CD4-positive, alpha-beta T cell (primary cell): Measurements from ENCODE around the gene CCDC87. TPM values are rescaled to one million over a fixed set of nuclear protein-coding genes. Genes with fewer than 3 reads are reported as not detected.

Experiments used
- total RNA-seq, 174 experiments: library from RNA in 2 of 174; stranded (reverse) in 2 of 174; gene quantifications; one replicate each; pipeline ENCODE4 v1.2.3 and lab custom pipeline; 2021 to 2026

Gene CCDC87
- total RNA-seq, 2 experiments from 2014 or later, result 0.22 to 0.25 TPM

Other genes with a start within 250 kb of the CCDC87 start
- gene BRMS1, start 248.0 kb downstream of the CCDC87 start, total RNA-seq, result 10 to 100 TPM; 52.7 to 58.4 TPM
- 1 to 10 TPM; 1.9 to 2.0 TPM for gene B4GAT1, start 245.4 kb downstream of the CCDC87 start, total RNA-seq
- 1 to 10 TPM; 9.7 TPM for gene SLC29A2, start 221.3 kb downstream of the CCDC87 start, total RNA-seq
- gene NPAS4, start 172.0 kb downstream of the CCDC87 start, total RNA-seq, result not detected
- 10 to 100 TPM; 17.7 to 21.0 TPM for gene MRPL11, start 154.2 kb downstream of the CCDC87 start, total RNA-seq
- gene PELI3, start 126.2 kb downstream of the CCDC87 start, total RNA-seq, result 10 to 100 TPM; 20.7 to 23.8 TPM
- gene DPP3, start 112.6 kb downstream of the CCDC87 start, total RNA-seq, result 10 to 100 TPM; 16.9 to 17.7 TPM
- gene BBS1, start 82.4 kb downstream of the CCDC87 start, total RNA-seq, result 10 to 100 TPM; 11.7 to 11.9 TPM
- gene ZDHHC24, start 47.0 kb downstream of the CCDC87 start, total RNA-seq, result 10 to 100 TPM; 17.0 to 18.4 TPM
- gene ACTN3, start 46.2 kb downstream of the CCDC87 start, total RNA-seq, result under 1 TPM; 0.14 to 0.22 TPM
- 10 to 100 TPM; 16.0 to 16.8 TPM for gene CTSF, start 24.5 kb downstream of the CCDC87 start, total RNA-seq
- 10 to 100 TPM; 25.4 to 26.3 TPM for gene CCS, start 122 bp upstream of the CCDC87 start, total RNA-seq
- gene RBM14, start 23.6 kb upstream of the CCDC87 start, total RNA-seq, result 100 to 1,000 TPM; 239 to 250 TPM
- gene RBM4, start 45.6 kb upstream of the CCDC87 start, total RNA-seq, result 100 to 1,000 TPM; 194 to 197 TPM
- 1 to 10 TPM; 3.8 to 5.1 TPM for gene RBM4B, start 84.8 kb upstream of the CCDC87 start, total RNA-seq
- not detected for gene SPTBN2, start 136.2 kb upstream of the CCDC87 start, total RNA-seq